Stimulated activated CD4-positive, alpha-beta T cell treated with anti-CD3 and anti-CD28 coated beads, Interleukin-12 subunit alpha, Interleukin-12 subunit beta, amount 100 ng/mL, for 48 hours (primary cell): Measurements from ENCODE around the gene FGA.

Experiments
- DNase-seq, 3 donors: peaks; one replicate each; pipeline ENCODE4 v3.0.0-alpha.2; 2020; ENCODE audit warnings: low read depth in 2 of 3, low spot score in 1 of 3

The FGA gene

DNA sequence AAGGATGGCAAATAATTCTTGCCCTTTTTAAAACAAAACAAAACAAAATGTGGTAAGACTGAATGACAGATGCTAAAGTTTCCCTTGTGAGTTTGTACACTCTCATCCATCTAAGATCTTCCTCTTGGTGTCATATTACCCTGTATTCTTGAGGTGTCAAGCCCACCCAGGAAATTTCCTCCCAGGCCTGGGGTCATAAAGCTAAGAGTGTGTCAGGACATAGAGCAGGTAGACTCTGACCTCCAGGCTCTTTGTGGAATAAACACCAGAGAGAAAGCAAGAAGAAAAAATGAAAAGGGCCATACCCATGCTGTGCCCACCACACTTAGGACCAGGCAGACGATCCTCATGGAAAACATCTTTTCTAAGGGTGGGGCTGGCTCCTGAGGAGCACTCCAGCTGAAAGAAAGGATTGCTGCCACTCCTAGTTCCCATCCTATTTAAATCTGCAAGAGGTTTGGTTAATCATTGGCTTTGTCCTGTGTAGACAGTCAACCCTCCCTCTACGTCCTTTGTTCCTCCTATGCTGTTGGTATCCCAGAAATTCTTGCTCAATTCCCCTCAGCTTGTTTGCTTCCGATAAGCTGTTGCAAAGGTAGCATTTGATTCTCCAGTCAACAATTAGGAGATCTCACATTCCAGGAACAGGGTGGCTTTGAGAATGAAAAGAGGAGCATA lies at the start of gene FGA:
FGA (minus strand) TSS at position 414 of the 678 bp plus-strand sequence; CDS start at position 359, 55 bp downstream.
- no peak for DNase-seq

DNA sequence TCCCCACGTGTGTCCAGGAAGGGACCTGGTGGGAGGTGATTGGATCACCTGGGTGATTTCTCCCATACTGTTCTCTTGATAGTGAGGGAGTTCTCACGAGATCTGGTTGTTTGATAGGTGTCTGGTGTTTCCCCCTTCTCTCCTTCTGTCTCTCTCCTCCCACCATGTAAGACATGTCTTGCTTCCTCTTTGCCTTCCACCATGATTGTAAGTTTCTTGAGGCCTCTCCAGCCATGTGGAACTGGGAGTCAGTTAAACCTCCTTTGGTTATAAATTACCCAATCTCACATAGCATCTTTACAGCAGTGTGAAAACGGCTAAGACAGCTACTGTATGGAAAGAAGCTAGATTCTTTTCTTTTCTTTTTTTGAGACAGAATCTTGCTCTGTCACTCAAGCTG lies 43.5 kb upstream of the FGA start:
- DNase-seq: no peak

DNA sequence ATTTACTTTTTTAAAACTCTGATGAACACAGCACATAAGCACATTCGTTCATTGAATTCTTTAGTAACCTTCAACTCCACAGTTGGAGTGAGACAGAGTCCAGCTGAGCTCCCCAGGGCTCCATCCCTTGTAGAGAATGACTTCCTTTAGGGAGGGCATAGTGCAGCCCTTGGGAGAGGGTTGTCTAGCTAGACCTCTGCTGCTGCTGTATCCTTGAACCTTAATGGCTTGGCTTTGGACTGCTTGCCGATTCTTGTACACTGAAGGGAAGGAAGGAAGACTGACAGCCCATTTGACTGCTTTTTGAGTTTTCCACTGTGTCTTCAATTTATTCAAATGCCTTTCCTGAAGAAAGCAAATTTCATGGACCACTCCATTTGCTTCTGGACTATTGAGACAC lies 41.3 kb upstream of the FGA start:
- DNase-seq: no peak

DNA sequence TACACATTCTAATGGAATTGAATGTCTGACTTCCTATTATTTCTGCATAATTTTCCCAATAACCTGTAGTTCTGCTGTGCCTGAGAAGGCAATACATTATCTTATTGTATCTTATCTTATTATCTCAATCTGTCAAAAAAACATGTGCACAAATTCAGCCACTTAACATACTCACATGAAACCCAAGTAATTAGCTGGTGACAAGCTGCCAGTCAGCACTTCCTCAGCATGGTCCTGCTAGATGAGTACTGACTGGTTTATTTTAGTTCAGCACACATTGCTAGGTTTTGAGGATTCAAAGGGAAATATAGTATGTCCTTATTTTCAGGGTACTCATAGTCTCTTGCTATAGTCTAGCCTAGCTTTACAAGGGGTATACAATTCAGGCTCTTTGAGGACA lies 39.8 kb upstream of the FGA start:
- no peak for DNase-seq

DNA sequence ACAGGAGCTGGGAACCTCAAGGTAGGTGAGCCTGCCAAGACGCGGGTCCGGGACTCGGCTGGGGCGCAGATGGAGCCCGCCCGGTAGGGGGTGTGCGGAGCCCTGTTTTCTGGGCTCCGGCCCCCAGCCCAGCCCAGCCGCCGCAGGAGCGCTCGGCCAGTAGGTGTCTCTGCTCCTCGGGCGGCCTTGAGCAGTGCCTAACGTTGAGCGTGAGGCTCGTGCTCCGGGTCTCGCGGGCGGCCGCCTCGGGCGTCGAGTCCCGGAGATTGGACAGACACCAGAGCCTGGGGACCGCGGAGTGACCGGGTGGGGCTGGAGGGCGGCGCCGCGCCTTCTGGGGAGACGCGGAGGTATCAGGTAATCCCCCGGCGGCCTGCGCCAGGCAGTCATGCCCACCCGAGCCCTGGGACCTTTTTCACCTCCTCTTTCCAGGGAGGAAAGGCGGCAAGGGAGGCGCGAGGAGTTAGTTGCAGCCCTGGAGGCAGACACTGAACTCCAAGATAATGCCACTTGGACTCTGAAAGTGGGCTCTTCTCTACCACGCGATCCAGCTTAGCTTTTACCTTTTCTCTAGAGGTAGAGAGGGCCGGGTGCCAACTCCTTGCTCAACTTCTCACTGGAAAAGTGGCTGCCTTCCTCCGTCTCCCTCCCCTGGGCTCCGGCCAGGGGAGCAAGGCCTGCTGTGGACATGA lies 36.4 kb upstream of the FGA start:
- peak; percentile 32 to 52 (median 43) for DNase-seq

DNA sequence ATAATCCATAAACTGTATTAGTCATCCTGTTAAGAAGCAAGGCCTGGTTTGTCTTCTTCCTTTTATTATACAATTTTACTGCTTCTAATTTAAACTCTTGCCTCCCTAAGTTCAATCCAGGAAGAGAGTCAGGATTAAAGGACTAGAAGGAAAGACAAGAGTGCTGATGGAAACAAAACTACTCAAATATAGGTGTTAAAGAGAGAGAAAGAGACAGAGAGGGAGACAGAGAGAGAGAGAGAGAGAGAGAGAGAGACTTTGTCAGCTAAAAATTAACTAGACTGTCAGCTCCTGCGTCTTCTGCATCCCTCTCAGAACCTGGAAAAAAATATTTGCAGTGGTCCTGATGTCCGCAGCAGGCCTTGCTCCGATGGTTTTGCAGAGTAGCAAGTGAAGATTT lies 35.4 kb upstream of the FGA start:
- DNase-seq: no peak

DNA sequence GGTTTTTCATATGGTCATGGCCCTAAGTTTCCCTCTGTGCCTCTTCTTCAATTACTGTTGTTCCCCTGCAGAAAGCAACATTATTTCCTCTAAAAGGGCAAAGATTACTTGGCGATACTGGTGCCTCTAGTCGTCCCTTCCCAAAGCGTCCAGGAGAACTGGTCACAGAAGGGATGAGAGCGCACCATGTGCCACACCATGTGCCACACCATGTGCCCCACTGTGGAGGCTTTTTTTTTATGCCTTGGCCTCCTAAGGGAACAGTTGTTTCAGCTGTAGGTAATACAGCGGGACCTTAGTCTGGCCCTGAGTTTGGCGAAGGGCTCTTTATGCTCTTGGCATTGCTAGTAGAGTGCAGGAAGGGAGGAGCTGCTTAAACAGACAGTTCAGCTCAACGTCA lies 33.5 kb upstream of the FGA start:
- DNase-seq: no peak

DNA sequence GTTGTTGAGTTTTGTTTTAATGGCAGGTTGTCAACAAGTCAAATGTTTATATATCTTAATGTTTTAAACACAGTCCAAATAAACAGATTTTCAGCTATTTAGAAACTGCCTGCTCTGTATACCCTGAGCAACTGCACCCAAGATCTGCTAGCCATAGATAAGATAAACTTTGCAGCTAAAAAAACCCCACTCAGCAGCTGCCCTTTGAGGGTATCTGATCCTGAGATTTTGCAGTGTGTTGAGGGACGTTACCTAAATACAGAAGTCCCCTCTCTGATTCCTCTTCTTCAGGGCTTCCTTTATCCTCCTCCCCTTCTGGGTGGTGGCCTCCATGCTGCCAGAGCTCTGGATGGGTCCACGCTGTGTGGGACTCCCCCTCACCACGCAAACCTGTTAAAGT lies 32.9 kb upstream of the FGA start:
- no peak for DNase-seq

DNA sequence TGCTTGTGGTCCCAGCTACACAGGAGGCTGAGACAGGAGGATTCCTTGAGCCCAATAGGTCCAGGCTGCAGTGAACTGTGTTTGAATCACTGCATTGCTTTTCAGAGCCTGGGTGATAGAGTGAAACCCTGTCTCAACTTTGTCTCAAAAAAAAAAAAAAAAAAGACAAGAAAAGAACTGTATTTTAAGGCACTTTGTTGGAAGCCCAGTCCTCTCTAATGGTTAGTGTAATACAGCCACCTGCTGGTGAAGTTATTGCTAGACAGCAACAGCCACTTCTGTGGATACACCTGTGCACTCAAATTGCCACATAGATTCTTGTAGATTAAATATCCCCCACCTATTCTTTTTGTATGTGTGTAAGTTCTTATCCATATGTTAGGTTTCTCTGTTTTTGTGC lies 32.1 kb upstream of the FGA start:
- peak in 1 of 3 donors; percentile 16 for DNase-seq

DNA sequence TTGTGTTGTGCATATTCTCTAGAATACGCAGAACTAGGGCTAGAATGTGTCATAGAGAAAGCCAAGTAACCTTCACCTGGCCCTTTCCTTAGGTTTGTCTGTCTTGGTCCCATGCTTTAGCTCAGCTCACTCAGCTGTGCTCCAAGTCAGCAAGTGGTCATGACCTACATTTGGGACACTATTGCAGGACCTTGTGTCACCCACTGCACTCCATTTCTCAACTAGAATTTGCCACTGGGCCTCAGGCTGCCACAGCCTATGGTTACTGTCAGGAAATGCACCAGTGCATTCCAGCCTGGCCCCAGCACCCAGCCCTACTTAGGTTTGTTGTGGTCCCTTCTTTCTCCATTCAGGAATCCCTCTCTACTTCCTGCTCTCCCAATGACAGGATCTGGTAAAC lies 29.6 kb upstream of the FGA start:
- no peak for DNase-seq

DNA sequence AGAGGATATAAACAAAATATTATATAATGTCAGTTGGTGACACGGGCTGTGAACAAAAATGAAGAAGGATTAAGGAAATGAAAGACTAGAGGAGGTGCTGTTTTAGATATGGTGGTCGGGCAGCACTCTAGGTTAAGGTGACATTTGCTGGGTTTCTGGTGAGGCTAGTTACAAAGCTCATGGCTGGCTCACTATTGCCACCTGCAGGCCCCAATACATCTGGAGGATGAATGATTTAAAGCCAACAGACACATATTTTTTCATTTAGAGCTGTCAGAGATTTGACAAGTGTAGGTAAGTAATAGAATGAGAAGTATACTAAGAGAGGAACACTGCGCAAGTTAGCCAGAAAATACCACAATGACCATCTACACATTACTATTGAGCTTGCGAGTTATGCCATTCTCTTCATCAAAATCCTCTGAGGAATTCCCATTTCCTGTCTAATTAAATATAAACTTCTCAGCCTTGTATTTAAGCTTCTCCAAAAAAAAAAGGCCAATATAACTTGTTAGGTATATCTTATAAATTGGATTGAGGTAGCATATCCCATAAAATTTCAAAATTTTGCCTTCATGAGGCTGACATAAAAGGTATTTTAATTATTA lies 28.3 kb upstream of the FGA start:
- peak; percentile 32 to 44 (median 34) for DNase-seq

DNA sequence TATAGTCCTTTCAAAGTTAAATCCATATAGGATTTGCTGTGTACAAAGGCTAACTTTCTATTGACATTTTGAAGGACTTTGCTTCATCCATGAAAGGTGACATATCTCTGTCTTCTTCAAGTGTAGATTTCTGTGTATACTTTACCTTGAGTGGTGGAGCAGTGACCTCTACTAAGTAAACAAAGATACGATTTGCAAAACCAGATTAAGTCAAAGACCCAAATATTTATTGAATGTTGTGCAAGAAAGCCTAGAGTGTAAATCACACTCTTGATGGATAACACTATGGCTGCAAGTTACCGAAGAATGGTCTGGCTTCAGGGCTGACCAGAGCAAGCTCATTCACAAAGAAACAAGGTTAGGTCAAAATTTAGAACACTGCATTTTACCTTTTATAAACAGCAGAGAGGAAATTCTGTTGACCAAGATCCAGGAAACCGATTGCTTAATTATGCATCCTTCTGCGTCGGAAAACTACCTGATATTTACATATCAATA lies 27.3 kb upstream of the FGA start:
- DNase-seq: no peak

DNA sequence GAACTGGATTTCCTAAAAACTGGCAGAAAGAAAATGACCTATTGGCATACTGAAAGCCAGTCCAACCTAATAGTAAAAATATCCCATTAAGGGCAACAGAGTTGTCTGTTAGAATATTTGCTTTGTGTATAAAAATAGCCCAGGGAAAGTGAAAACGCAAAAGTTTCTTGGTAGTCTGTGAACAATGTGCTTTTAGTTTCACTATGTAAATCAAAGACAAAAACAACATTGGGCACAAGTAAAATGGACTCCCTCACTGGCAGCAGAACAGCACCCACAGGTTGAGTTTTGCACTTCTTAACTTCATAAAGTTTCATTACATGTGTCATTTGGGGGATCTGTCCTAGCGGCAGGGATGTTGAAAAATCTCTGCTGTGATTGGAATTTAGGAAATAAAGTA lies 26.2 kb upstream of the FGA start:
- DNase-seq: no peak

DNA sequence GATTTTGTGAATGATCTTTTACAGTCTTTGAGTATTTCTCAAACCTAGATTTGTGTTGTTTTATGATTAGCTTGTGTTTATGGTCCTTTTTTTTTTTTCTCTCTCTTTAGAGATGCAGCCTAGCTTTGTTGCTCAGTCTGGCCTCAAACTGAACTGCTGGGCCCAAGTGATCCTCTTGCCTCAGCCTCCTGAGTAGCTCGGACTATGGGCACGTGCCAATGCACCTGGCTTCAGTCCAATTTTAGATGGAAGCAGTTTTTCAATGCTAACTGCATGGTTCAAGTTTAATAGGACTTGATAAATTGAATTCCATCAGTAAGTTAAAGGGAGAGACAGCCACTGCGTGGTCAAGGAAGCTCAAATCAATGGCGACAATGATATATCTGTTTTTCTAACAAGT lies 25.7 kb upstream of the FGA start:
- no peak for DNase-seq

DNA sequence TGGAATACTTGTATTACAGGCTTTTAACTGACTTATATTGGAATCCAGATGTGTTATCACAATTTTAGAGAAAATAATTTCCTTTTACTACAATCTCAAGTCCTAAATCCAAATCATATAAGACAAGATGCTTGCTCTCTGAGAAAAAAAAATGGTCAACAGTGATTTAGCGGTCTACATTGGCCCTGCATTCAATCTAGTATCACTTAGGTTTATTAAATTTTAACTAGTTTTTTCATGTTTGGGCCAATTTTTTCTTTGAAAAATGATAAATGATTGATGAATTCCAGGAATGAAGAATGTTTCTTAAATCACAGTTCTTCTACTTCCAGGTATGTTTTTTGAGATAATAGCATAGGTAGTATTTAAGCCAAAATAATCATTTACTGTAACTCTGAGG lies 24.7 kb upstream of the FGA start:
- no peak for DNase-seq

DNA sequence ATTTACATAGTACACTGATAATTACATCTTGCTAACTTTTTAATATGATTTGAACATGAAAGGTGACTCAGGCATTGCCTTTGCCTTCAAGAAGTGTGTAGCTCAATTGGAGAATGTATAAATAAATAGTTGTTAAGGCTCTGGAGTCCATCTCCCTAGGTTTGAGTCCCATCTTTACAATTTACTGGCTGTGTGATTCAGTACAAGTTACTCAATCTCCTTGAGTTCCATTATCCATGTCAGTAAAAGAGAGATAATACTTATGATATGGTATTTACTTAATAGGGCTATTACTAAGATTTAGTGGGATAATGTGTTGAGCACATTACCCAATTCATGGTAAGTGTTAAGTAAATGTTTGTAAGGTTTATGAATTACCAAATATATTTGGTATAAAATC lies 23.8 kb upstream of the FGA start:
- DNase-seq: no peak

DNA sequence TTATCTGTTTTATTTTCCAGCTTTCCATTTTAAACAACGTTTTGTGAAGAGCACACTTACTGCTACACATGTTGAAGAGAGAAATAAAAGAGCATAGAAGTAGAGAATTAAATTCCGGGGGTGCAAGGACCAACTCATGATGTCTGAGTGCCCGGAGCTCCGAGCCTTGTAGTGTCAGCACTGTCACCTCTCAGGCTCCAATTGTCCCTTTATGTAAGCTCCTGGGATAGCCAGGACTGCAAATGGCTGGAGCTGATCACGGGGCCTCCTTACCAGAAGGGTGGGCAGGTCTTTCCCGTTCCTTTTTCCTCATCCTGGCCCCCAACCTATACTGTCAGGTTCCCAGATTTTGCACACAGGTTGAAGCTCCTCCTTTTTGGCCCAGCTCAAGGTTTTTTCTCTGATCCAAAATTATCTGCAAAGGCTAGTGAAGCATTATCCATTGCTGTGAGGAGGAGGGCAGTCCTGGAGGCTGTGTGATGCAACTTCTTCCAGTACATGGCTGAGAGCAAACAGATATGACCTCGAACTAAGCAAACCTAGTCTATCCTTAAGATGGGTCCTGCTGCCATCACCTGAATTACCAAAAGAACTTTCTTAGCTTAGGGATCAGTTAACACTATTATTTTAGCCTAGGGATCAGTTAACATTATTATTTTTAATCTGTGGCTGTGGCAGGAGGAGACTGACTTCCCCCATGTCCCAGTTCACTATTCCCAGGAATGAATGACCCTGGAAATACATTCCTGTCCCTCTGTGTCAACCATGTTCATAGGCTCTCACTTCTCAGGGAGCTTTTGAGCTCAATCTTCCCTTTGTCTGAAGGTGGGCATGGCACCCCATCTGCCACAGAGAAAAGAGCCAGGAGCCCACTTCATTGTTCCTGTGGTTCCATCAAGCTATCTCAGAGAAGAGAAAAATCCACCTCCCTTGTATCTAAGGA lies 22.2 kb upstream of the FGA start, which contains the start of gene FGG:
FGG (minus strand) TSS at position 185 of the 943 bp plus-strand sequence; CDS start at position 138, 47 bp downstream.
- no peak for DNase-seq

DNA sequence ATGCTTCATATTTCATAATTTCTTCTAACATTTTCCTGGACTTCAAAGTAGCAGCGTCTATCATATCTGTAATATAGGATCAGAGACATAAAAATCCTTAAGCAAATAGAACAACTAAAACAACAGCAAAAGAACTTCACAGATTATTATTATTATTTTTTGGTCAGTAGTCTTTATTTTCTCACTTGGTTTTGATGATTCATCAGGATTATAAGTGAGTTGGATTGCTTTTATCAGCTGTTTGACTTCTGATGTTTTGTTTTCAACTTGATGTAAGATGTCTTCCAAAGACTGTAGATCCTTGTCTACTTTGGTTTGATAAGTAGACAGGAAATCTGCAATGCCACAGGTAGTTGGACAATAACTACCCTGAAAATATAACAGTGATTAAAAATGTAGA lies 21.3 kb upstream of the FGA start:
- no peak for DNase-seq

DNA sequence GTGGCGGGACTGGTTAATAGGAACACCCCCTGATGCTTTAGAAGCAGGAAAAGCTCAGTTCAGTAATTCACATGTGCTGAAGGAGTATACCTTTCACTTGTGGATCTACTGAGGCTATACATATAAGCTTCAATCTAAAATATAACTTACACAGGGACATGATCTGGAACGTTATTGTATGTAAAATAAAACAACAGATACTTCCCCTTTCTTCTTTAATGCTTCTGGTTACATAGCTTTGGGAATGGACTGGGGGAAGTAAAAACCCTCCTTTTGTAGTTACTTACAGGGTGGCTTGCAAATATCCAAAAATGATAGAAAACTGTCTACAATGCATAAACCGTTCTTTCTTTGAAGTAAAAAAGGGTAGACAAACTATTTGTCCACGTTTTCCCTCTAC lies 20.0 kb upstream of the FGA start:
- DNase-seq: no peak

DNA sequence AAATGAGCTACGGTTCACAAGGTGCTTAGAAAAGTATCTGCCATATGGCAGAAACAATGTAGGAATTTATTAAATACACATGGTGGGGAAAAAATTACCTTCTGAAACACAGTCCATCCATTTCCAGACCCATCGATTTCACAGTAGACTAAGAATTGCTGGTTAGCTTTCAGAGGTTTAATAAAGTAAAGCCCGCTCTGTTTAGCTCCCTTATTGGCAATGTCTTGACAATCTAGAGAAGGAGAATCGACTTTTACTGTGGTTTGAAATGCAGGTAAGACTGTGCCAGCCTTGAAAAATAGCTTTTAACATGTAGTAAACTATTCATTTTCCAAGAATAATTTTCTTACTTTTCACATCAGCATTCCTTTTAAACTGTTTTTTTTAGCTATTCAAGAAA lies 19.0 kb upstream of the FGA start:
- no peak for DNase-seq
